GM12878 (cell line): ENCODE data around the gene PPP1R2. TPM values are rescaled to one million over a fixed set of nuclear protein-coding genes. Genes with fewer than 3 reads are reported as not detected.
A peak's percentile ranks its signal among the peaks of the same experiment; 100 is the strongest.

ENCODE experiments used
- ATAC-seq: fragments of 200-7000 bp; cut with Tn5 transposase; 3 replicates; pipeline ENCODE4 v1.9.1; 2020; ENCODE audit warnings: mild to moderate bottlenecking, moderate library complexity
- BruUV-seq: library from RNA; stranded (reverse); fragments of 400-500 nt; replicated peaks from 2 replicates; lab custom pipeline; 2021; lab: Mats Ljungman, UMichigan
- CTCF ChIA-PET: fragments of 300-600 bp; sonication (Branson Sonifier 250); formaldehyde crosslinking; extraction: SDS; loops from one replicate; lab custom pipeline; 2021; ENCODE audit warnings: inconsistent platforms; lab: Yijun Ruan, JAX
- POLR2A ChIA-PET: fragments of 350-600 bp; formaldehyde crosslinking; extraction: SDS; loops from one replicate; lab custom pipeline; 2021; ENCODE audit warnings: inconsistent platforms; lab: Charles Lee
- RAD21 ChIA-PET: fragments of 300-600 bp; sonication (Branson Sonifier 250); formaldehyde crosslinking; loops from one replicate; lab custom pipeline; 2023; ENCODE audit warnings: antibody characterized with exemption; ENCODE audit not compliant: unreplicated experiment; lab: Charles Lee
- SMC1A ChIA-PET: fragments of 300-600 bp; sonication (Branson Sonifier 250); formaldehyde crosslinking; loops from one replicate; lab custom pipeline; 2023; ENCODE audit not compliant: unreplicated experiment, uncharacterized antibody; lab: Charles Lee
- DNase-seq: peaks from one replicate; pipeline ENCODE4 v3.0.0-alpha.2; 2011; ENCODE audit warnings: low read depth, low spot score
- FAIRE-seq: peaks from 3 replicates; lab custom pipeline; 2011; peaks lifted over from hg19 to GRCh38; lab: Jason Lieb, UNC
- H2AFZ ChIP-seq: 2 replicates; pipeline ENCODE4 v1.6.0; 2011; ENCODE audit warnings: low read depth, low read length, control low read depth; ENCODE audit not compliant: control insufficient read depth
- H3K27ac ChIP-seq: 2 replicates; pipeline ENCODE4 v1.5.1; 2011; ENCODE audit warnings: control low read depth; ENCODE audit not compliant: control insufficient read depth, insufficient read depth
- H3K27me3 ChIP-seq, 2 experiments: replicated peaks in 1 of 2; 2 replicates each; pipeline versions ENCODE4 v1.6.0 to v1.6.1; 2011; ENCODE audit warnings: low read length in 1 of 2; ENCODE audit not compliant: control insufficient read depth in 2 of 2, insufficient read depth in 2 of 2
- H3K36me3 ChIP-seq, 2 experiments: 2 replicates each; pipeline ENCODE4 v1.5.1; 2011; ENCODE audit warnings: low read length in 1 of 2; ENCODE audit not compliant: control insufficient read depth in 2 of 2, insufficient read depth in 2 of 2
- H3K4me1 ChIP-seq: 2 replicates; pipeline ENCODE4 v1.6.1; 2011; ENCODE audit warnings: mild to moderate bottlenecking, low read length, moderate library complexity, mixed read lengths; ENCODE audit not compliant: control insufficient read depth, insufficient read depth
- H3K4me2 ChIP-seq: 2 replicates; pipeline ENCODE4 v1.6.0; 2011; ENCODE audit warnings: control low read depth; ENCODE audit not compliant: control insufficient read depth, insufficient read depth
- H3K4me3 ChIP-seq: fragments of 200-600 bp; sonication (generic); 2 replicates; pipeline ENCODE4 v1.5.1; 2016
- H3K79me2 ChIP-seq: 2 replicates; pipeline ENCODE4 v1.6.0; 2011; ENCODE audit warnings: low read length; ENCODE audit not compliant: control insufficient read depth, insufficient read depth
- H3K9ac ChIP-seq: 2 replicates; pipeline ENCODE4 v1.8.0; 2011; ENCODE audit warnings: low read length, control low read depth, mixed read lengths; ENCODE audit not compliant: control insufficient read depth, insufficient read depth
- H3K9me3 ChIP-seq: replicated peaks from 3 replicates; pipeline ENCODE4 v1.5.1; 2011; ENCODE audit warnings: mild to moderate bottlenecking, low read length; ENCODE audit not compliant: control insufficient read depth, insufficient read depth
- H4K20me1 ChIP-seq: 2 replicates; pipeline ENCODE4 v1.6.0; 2011; ENCODE audit not compliant: control insufficient read depth, insufficient read depth
- CTCF ChIP-seq, 3 experiments: IDR thresholded peaks in 2 of 3; conservative IDR thresholded peaks in 1 of 3; 2 replicates each; pipeline ENCODE4 v1.5.1; 2011; ENCODE audit warnings: low read depth in 3 of 3, low read length in 3 of 3, mild to moderate bottlenecking in 3 of 3, control low read depth in 2 of 3, moderate library complexity in 2 of 3, inconsistent platforms in 1 of 3, mixed read lengths in 1 of 3; ENCODE audit not compliant: control insufficient read depth in 2 of 3, insufficient read depth in 1 of 3; ENCODE audit errors: extremely low read depth in 1 of 3
- RAD21 ChIP-seq: IDR thresholded peaks from 2 replicates; pipeline ENCODE4 v1.6.1; 2011; ENCODE audit warnings: mild to moderate bottlenecking, low read depth, low read length, moderate library complexity; ENCODE audit not compliant: insufficient read depth
- USF1 ChIP-seq: IDR thresholded peaks from 2 replicates; pipeline ENCODE4 v1.6.1; 2011; ENCODE audit warnings: borderline replicate concordance, low read depth, mild to moderate bottlenecking, moderate library complexity, mixed read lengths, low read length; ENCODE audit not compliant: insufficient read depth; ENCODE audit errors: extremely low read length
- ZNF592 ChIP-seq: fragments of 450-650 bp; IDR thresholded peaks from 2 replicates; pipeline ENCODE4 v1.6.1; 2017; ENCODE audit warnings: mild to moderate bottlenecking, moderate library complexity
- WGBS: methylation state at CpG from one replicate; pipeline ENCODE4 v1.1.6; 2016; ENCODE audit warnings: low lambda C conversion rate; ENCODE audit not compliant: insufficient replicate concordance, insufficient coverage; ENCODE audit errors: missing lambda C conversion rate; 5-methylcytosine and 5-hydroxymethylcytosine counted together
- in situ Hi-C: fragments of 300-500 bp; cut with MboI; formaldehyde crosslinking; loops from 9 replicates; pipeline ENCODE4 v1.14.3; 2018; ENCODE audit warnings: mixed read lengths
- intact Hi-C: fragments of 100-400 bp; cut with micrococcal nuclease; formaldehyde crosslinking; loops from one replicate; pipeline ENCODE4 v1.14.2; 2022; ENCODE audit not compliant: unreplicated experiment
- polyA plus RNA-seq, 11 experiments: library from polyadenylated mRNA; depleted of rRNA in 4 of 11; unstranded in 6 of 11; stranded (reverse) in 5 of 11; fragments of >200 nt; fragmentation: Nextera tagmentation in 4 of 11; fragmentation: Illumina TruSeq in 1 of 11; extraction: Ambion mirVana in 4 of 11; extraction: Trizol in 1 of 11; gene quantifications; 1 replicate in 1 of 11; 2 replicates in 10 of 11; pipeline versions ENCODE4 v1.2.1 to v1.2.3, GENCODE V29; 2011 to 2016; ENCODE audit warnings: inconsistent platforms in 2 of 11, missing spikeins in 2 of 11, low read depth in 1 of 11
- total RNA-seq, 4 experiments: library from RNA; depleted of rRNA in 3 of 4; stranded (reverse); fragments of >200 nt in 3 of 4; fragmentation: Illumina TruSeq in 1 of 4; extraction: Trizol in 1 of 4; gene quantifications; 2 replicates each; pipeline versions ENCODE4 v1.2.1 to v1.2.3, GENCODE V29; 2013 to 2021

PPP1R2 gene
- total and polyA plus RNA-seq, 10 of the 15 experiments (the other 5 are each of a cell fraction or from before 2014, with no cell fraction given): 10.5 to 116 (median 46.9) TPM

- H3K27ac ChIP-seq: no peak overlapping the region
- no peaks in the 10 kb centered on the region for H3K4me1 ChIP-seq
- H3K9ac ChIP-seq: no peak overlapping the region
- TF ChIP-seq USF1 (peak; percentile 3), ZNF592 (no peak), CTCF (IDR thresholded peaks at IDR 0.05 in 2 of 3, conservative IDR thresholded peaks at IDR 0.05 in 1 of 3; ENCODE audit: control insufficient read depth in 2 of 3, extremely low read depth in 1 of 3, insufficient read depth in 1 of 3, low read depth in 3 of 3, low read length in 3 of 3) (peak; percentile 31 to 43 (median 32); a peak in 4 of 6 replicates), RAD21 (0 out of 2 replicates have a peak, but pooled peaks have one; percentile 20)
- in situ Hi-C loops (no loop called here), intact Hi-C loops (no loop called here)
- H3K79me2 ChIP-seq: no peaks in the 10 kb centered on the region
- H3K4me2 ChIP-seq: no peak overlapping the region
- no peak overlapping the region for H3K4me3 ChIP-seq
- FAIRE-seq: no peak
- ATAC-seq: peak; percentile 49; the same call in 1 of the 3 replicates
- CTCF ChIA-PET: interaction anchor here (0.8 to 1.6 kb wide), 5 partner anchors 11 to 32 kb away, joined by 3 to 7 read pairs (median 3); partner anchors contain the start of gene PPP1R2
- DNase-seq: no peak
- SMC1A ChIA-PET: interaction anchor here (0.6 kb wide), 1 partner anchor 115 kb away, joined by 4 read pairs; no protein-coding TSS in a partner anchor
- H4K20me1 ChIP-seq: no peaks in the 10 kb centered on the region
- H3K9me3 ChIP-seq: no peaks in the 10 kb centered on the region
- POLR2A ChIA-PET: interaction anchor here (1.3 kb wide), 1 partner anchor 116 kb away, joined by 3 read pairs; no protein-coding TSS in a partner anchor
- RAD21 ChIA-PET: interaction anchor here (1.0 to 1.1 kb wide), 2 partner anchors 13 to 285 kb away, joined by 3 read pairs; partner anchors contain the start of genes PPP1R2 and XXYLT1
- no peaks in the 10 kb centered on the region for H3K27me3 ChIP-seq
- BruUV-seq: no TSS peak
- no peaks in the 10 kb centered on the region for H3K36me3 ChIP-seq
- 64% methylated on average over 10 of the region's 10 CpGs for WGBS
- no peak overlapping the region for H2AFZ ChIP-seq
Measured at GRCh38 chr3:195556390-195556789, 13.3 kb upstream of the PPP1R2 start.
